Natural killer cell (primary cell): ENCODE results near the gene KMT5B. TPM values are rescaled to one million over a fixed set of nuclear protein-coding genes. Genes with fewer than 3 reads are reported as not detected.

ENCODE experiments used
- ATAC-seq, 3 donors: fragments of 150-1000 bp in 2 of 3; fragments of 200-7000 bp in 1 of 3; cut with Tn5 transposase; 1 replicate in 1 of 3; 2 replicates in 2 of 3; pipeline ENCODE4 v1.10.0; 2021; ENCODE audit warnings: mild to moderate bottlenecking in 2 of 3, moderate library complexity in 2 of 3
- DNase-seq, 2 donors: peaks; one replicate each; pipeline versions ENCODE4 v3.0.0 to v3.0.0-alpha.2; 2013 to 2021; ENCODE audit warnings: mixed read lengths in 1 of 2
- H3K27ac ChIP-seq: one replicate; pipeline ENCODE4 v1.5.1; 2013; ENCODE audit warnings: mild to moderate bottlenecking, low read length
- H3K27me3 ChIP-seq: one replicate; pipeline ENCODE4 v1.6.1; 2013; ENCODE audit warnings: low read length; ENCODE audit not compliant: control insufficient read depth, insufficient read depth
- H3K36me3 ChIP-seq: one replicate; pipeline ENCODE4 v1.6.1; 2013; ENCODE audit warnings: low read length; ENCODE audit not compliant: control insufficient read depth, insufficient read depth
- H3K4me1 ChIP-seq: one replicate; pipeline ENCODE4 v1.6.1; 2013; ENCODE audit warnings: low read length; ENCODE audit not compliant: control insufficient read depth, insufficient read depth
- H3K4me3 ChIP-seq: one replicate; pipeline ENCODE4 v1.5.1; 2013; ENCODE audit warnings: low read length
- H3K9me3 ChIP-seq: one replicate; pipeline ENCODE4 v1.6.1; 2013; ENCODE audit warnings: low read length; ENCODE audit not compliant: control insufficient read depth, insufficient read depth
- H3K27ac Mint-ChIP-seq, 2 donors: one replicate each; pipeline ENCODE4 v1.8.0; 2022; ENCODE audit warnings: mild to moderate bottlenecking in 2 of 2, mixed read lengths in 2 of 2, moderate library complexity in 1 of 2
- H3K27me3 Mint-ChIP-seq, 2 donors: one replicate each; pipeline ENCODE4 v1.8.0; 2022; ENCODE audit warnings: low read depth in 2 of 2, mixed read lengths in 2 of 2
- H3K36me3 Mint-ChIP-seq: one replicate; pipeline ENCODE4 v1.8.0; 2022; ENCODE audit warnings: mixed read lengths
- H3K4me1 Mint-ChIP-seq, 2 donors: one replicate each; pipeline ENCODE4 v1.8.0; 2022; ENCODE audit warnings: mixed read lengths in 2 of 2
- H3K4me3 Mint-ChIP-seq: one replicate; pipeline ENCODE4 v1.8.0; 2022; ENCODE audit warnings: mild to moderate bottlenecking, moderate library complexity, mixed read lengths
- H3K9me3 Mint-ChIP-seq, 2 donors: one replicate each; pipeline ENCODE4 v1.8.0; 2022; ENCODE audit warnings: mixed read lengths in 2 of 2
- WGBS: methylation state at CpG from one replicate; pipeline ENCODE4 v1.1.7; 2013; ENCODE audit warnings: missing lambda C conversion rate; ENCODE audit not compliant: insufficient coverage; 5-methylcytosine and 5-hydroxymethylcytosine counted together
- intact Hi-C: fragments of 100-400 bp; cut with micrococcal nuclease; formaldehyde crosslinking; loops from one replicate; pipeline ENCODE4 v1.14.2; 2022
- total RNA-seq, 4 donors: library from RNA; stranded (reverse); fragments of 120-200 nt in 1 of 4; gene quantifications; one replicate each; pipeline versions ENCODE4 v1.2.3 to v1.2.4, GENCODE V29; 2013 to 2022
- TF ChIP-seq, protein P1 (sequence below): fragments of 200-600 bp; IDR thresholded peaks from one replicate; pipeline ENCODE4 v1.8.0; 2022; ENCODE audit warnings: antibody characterized with exemption

Gene KMT5B
- total RNA-seq, 3 donors from 2014 or later (not counting 1 experiment from before 2014, with no cell fraction given): 45.0 to 60.1 (median 55.6) TPM

GRCh38 chr11:68258363-68258765 lies 45.3 kb upstream of the KMT5B start:
- no peak for DNase-seq
- H3K36me3 Mint-ChIP-seq: no peaks in the 10 kb centered on the region
- H3K9me3 Mint-ChIP-seq: no peaks in the 10 kb centered on the region
- no peaks in the 10 kb centered on the region for H3K27me3 Mint-ChIP-seq
- TF ChIP-seq, protein P1, sequence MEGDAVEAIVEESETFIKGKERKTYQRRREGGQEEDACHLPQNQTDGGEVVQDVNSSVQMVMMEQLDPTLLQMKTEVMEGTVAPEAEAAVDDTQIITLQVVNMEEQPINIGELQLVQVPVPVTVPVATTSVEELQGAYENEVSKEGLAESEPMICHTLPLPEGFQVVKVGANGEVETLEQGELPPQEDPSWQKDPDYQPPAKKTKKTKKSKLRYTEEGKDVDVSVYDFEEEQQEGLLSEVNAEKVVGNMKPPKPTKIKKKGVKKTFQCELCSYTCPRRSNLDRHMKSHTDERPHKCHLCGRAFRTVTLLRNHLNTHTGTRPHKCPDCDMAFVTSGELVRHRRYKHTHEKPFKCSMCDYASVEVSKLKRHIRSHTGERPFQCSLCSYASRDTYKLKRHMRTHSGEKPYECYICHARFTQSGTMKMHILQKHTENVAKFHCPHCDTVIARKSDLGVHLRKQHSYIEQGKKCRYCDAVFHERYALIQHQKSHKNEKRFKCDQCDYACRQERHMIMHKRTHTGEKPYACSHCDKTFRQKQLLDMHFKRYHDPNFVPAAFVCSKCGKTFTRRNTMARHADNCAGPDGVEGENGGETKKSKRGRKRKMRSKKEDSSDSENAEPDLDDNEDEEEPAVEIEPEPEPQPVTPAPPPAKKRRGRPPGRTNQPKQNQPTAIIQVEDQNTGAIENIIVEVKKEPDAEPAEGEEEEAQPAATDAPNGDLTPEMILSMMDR: no peak
- WGBS: 93% methylated on average over 13 of the region's 13 CpGs
- intact Hi-C loops: no loop called here
- Histone ChIP-seq H3K4me1 (peaks cover 11% of the 10 kb centered on the region), H3K27ac (no peak overlapping the region), H3K9me3 (no peaks in the 10 kb centered on the region), H3K36me3 (peaks cover 18% of the 10 kb centered on the region), H3K4me3 (no peak overlapping the region), H3K27me3 (no peaks in the 10 kb centered on the region)
- no peak overlapping the region for H3K27ac Mint-ChIP-seq
- H3K4me3 Mint-ChIP-seq: no peak overlapping the region
- H3K4me1 Mint-ChIP-seq: peaks cover 0 to 5% of the 10 kb centered on the region in 2 donors
- ATAC-seq: no peak

- Histone ChIP-seq H3K4me1 (peaks cover 11% of the 10 kb centered on the region), H3K9me3 (no peaks in the 10 kb centered on the region), H3K4me3 (no peak overlapping the region), H3K36me3 (peaks cover 12% of the 10 kb centered on the region), H3K27ac (no peak overlapping the region), H3K27me3 (no peaks in the 10 kb centered on the region)
- H3K36me3 Mint-ChIP-seq: no peaks in the 10 kb centered on the region
- no peaks in the 10 kb centered on the region for H3K9me3 Mint-ChIP-seq
- DNase-seq (peak; percentile 93 to 94), ATAC-seq (peak; percentile 90 to 98 (median 98))
- no peaks in the 10 kb centered on the region for H3K27me3 Mint-ChIP-seq
- intact Hi-C loops: loop anchor here (1.0 kb wide), 2 partner anchors 40 to 190 kb away; no protein-coding TSS in a partner anchor
- no peak overlapping the region for H3K27ac Mint-ChIP-seq
- H3K4me1 Mint-ChIP-seq: peaks cover 0 to 5% of the 10 kb centered on the region in 2 donors
- H3K4me3 Mint-ChIP-seq: no peak overlapping the region
- TF ChIP-seq, protein P1: peak; percentile 85
- WGBS: 48% methylated on average over 22 of the region's 22 CpGs
Measured at GRCh38 chr11:68257477-68258362, 44.6 kb upstream of the KMT5B start.

DNA sequence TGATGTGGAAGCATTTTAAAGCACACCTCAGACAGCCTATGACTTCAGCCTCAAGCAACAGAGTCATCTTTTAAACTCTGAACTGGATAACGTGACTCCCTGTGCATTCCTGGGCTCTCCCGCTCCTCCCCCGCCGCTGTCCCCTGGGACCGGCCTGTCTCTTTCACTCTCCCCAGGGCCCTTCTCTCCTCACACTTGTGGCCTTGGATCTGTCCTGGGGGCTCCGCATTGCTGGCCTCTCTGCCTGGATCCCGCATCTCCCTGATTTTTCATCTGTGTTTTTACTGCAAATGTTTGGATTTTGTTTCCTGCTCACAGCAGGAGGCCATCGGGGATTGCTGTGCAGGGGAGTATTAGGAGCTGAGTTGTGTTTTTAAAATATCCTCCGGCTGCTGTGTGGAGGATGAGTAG lies 43.2 kb upstream of the KMT5B start:
- WGBS: 93% methylated on average over 9 of the region's 9 CpGs
- no peak for DNase-seq
- Histone ChIP-seq H3K36me3 (peaks cover 3% of the 10 kb centered on the region), H3K27me3 (no peaks in the 10 kb centered on the region), H3K9me3 (no peaks in the 10 kb centered on the region), H3K27ac (no peak overlapping the region), H3K4me1 (peaks cover 11% of the 10 kb centered on the region), H3K4me3 (no peak overlapping the region)
- H3K36me3 Mint-ChIP-seq: no peaks in the 10 kb centered on the region
- no peak for ATAC-seq
- no peak overlapping the region for H3K27ac Mint-ChIP-seq
- no peak overlapping the region for H3K4me3 Mint-ChIP-seq
- TF ChIP-seq, protein P1: no peak
- intact Hi-C loops: no loop called here
- H3K4me1 Mint-ChIP-seq: peaks cover 0 to 5% of the 10 kb centered on the region in 2 donors
- H3K9me3 Mint-ChIP-seq: no peaks in the 10 kb centered on the region
- no peaks in the 10 kb centered on the region for H3K27me3 Mint-ChIP-seq
